ENCODE measurements around the gene MEA1. TPM values are rescaled to one million over a fixed set of nuclear protein-coding genes. Genes with fewer than 3 reads are reported as not detected.

The MEA1 gene
- total RNA-seq, 1 experiment from 2014 or later = 64.8 TPM

DNA sequence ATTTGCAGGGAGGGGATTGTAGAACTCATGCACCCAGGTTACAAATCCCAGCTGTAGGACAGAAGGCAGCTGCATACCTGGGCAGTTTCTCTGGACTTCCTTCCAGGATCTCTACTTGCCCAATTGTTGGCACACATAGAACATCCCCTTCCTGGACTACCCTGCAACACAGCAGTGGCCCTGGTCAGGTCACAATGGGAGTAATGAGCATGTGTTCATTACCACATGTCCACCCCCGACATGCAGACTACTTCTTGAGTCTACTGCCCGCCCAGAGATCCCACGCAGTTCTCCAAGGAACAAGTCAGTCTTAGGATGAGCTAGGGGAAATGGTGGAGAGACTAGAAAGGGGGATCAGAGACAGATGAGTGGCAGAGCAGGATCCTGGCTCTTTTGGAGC is 39.8 kb downstream of the MEA1 start:
- ChIA-PET CTCF (no interaction called here), POLR2A (interaction anchor here (3.0 kb wide), 1 partner anchor 10 kb away, joined by 11 read pairs; the partner anchor contains the start of gene PPP2R5D), RAD21 (ENCODE audit: low non-redundant PET in 1 of 2, low total read pairs in 2 of 2, uncharacterized antibody in 2 of 2, unreplicated experiment in 2 of 2) (interaction anchor here in 1 of 2 experiments (0.6 kb wide), 1 partner anchor 12 kb away, joined by 3 read pairs; no protein-coding TSS in a partner anchor)
- Histone ChIP-seq H3K27ac (ENCODE audit: low read depth, low read length) (no peak overlapping the region), H3K9me3 (ENCODE audit: control insufficient read depth in 1 of 2, insufficient read depth in 1 of 2, low read depth in 1 of 2, low read length in 2 of 2) (no peaks in the 10 kb centered on the region), H3K27me3 (ENCODE audit: insufficient read depth, low read length) (no peaks in the 10 kb centered on the region), H3K79me2 (ENCODE audit: insufficient read depth, low read length) (peaks cover 24% of the 10 kb centered on the region), H3K9ac (ENCODE audit: low read length) (no peak overlapping the region), H3K4me1 (ENCODE audit: control insufficient read depth in 1 of 2, insufficient read depth in 2 of 2, low read length in 2 of 2) (peaks cover 19 to 38% of the 10 kb centered on the region in 2 experiments), H2AFZ (ENCODE audit: low read depth, low read length, poor library complexity, severe bottlenecking) (no peak overlapping the region), H3K36me3 (ENCODE audit: control insufficient read depth in 1 of 2, insufficient read depth in 2 of 2, low read length in 2 of 2) (no peaks in the 10 kb centered on the region), H3K4me3 (replicated peaks in 1 of 2; ENCODE audit: low read depth in 1 of 2, low read length in 2 of 2) (no peak overlapping the region), H4K20me1 (ENCODE audit: insufficient read depth) (no peaks in the 10 kb centered on the region), H3K4me2 (ENCODE audit: low read length) (no peak overlapping the region), H3K9me2 (ENCODE audit: insufficient read depth) (no peaks in the 10 kb centered on the region)
- TF ChIP-seq EZH2phosphoT487 (IDR thresholded peaks at IDR 0.05; ENCODE audit: borderline replicate concordance) (no peak), FOSL1 (IDR thresholded peaks at IDR 0.05; ENCODE audit: low read depth) (no peak), CEBPB (IDR thresholded peaks at IDR 0.05; ENCODE audit: low read depth) (no peak), POLR2AphosphoS5 (IDR thresholded peaks at IDR 0.05; ENCODE audit: low read depth, low read length) (no peak), SIN3A (IDR thresholded peaks at IDR 0.05; ENCODE audit: low read depth) (no peak), SRF (IDR thresholded peaks at IDR 0.05; ENCODE audit: low read depth) (no peak), ELF1 (IDR thresholded peaks at IDR 0.05; ENCODE audit: borderline replicate concordance, low read depth) (no peak), POLR2A (IDR thresholded peaks at IDR 0.05; ENCODE audit: borderline replicate concordance, extremely low read depth, insufficient read depth, insufficient read length) (no peak)
- TF ChIP-seq, protein P1, sequence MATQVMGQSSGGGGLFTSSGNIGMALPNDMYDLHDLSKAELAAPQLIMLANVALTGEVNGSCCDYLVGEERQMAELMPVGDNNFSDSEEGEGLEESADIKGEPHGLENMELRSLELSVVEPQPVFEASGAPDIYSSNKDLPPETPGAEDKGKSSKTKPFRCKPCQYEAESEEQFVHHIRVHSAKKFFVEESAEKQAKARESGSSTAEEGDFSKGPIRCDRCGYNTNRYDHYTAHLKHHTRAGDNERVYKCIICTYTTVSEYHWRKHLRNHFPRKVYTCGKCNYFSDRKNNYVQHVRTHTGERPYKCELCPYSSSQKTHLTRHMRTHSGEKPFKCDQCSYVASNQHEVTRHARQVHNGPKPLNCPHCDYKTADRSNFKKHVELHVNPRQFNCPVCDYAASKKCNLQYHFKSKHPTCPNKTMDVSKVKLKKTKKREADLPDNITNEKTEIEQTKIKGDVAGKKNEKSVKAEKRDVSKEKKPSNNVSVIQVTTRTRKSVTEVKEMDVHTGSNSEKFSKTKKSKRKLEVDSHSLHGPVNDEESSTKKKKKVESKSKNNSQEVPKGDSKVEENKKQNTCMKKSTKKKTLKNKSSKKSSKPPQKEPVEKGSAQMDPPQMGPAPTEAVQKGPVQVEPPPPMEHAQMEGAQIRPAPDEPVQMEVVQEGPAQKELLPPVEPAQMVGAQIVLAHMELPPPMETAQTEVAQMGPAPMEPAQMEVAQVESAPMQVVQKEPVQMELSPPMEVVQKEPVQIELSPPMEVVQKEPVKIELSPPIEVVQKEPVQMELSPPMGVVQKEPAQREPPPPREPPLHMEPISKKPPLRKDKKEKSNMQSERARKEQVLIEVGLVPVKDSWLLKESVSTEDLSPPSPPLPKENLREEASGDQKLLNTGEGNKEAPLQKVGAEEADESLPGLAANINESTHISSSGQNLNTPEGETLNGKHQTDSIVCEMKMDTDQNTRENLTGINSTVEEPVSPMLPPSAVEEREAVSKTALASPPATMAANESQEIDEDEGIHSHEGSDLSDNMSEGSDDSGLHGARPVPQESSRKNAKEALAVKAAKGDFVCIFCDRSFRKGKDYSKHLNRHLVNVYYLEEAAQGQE (IDR thresholded peaks at IDR 0.05; ENCODE audit: low read depth) = no peak
- TF ChIP-seq, protein P2, sequence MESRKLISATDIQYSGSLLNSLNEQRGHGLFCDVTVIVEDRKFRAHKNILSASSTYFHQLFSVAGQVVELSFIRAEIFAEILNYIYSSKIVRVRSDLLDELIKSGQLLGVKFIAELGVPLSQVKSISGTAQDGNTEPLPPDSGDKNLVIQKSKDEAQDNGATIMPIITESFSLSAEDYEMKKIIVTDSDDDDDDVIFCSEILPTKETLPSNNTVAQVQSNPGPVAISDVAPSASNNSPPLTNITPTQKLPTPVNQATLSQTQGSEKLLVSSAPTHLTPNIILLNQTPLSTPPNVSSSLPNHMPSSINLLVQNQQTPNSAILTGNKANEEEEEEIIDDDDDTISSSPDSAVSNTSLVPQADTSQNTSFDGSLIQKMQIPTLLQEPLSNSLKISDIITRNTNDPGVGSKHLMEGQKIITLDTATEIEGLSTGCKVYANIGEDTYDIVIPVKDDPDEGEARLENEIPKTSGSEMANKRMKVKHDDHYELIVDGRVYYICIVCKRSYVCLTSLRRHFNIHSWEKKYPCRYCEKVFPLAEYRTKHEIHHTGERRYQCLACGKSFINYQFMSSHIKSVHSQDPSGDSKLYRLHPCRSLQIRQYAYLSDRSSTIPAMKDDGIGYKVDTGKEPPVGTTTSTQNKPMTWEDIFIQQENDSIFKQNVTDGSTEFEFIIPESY (IDR thresholded peaks at IDR 0.05; ENCODE audit: extremely low read depth, insufficient replicate concordance, low read length) = no peak
- no peak for DNase-seq (ENCODE audit: low read depth, low spot score)
- intact Hi-C loops (cut with micrococcal nuclease) = no loop called here
- BruUV-seq (replicated peaks) = no TSS peak
- no peak for ATAC-seq
